Measurements from ENCODE around the gene ZNF423. TPM values are rescaled to one million over a fixed set of nuclear protein-coding genes. Genes with fewer than 3 reads are reported as not detected.

ZNF423 gene
- total RNA-seq, 1 donor from 2014 or later, result 8.8 TPM

Other genes with a start within 250 kb of the ZNF423 start
- gene CNEP1R1, start 169.1 kb upstream of the ZNF423 start, total RNA-seq, result 18.5 TPM
- gene HEATR3, start 209.9 kb upstream of the ZNF423 start, total RNA-seq, result 10.1 TPM